ENCODE data around the gene DDT. TPM values are rescaled to one million over a fixed set of nuclear protein-coding genes. Genes with fewer than 3 reads are reported as not detected.
"Not testable (repeated sequence)": the region's sequence is repeated elsewhere in the genome, so short reads cannot be mapped to it uniquely, and the experiment has no call there.

Gene DDT
- total and polyA plus RNA-seq, 9 donors: 39.8 to 78.8 (median 64.1) TPM

GRCh38 chr22:23925020-23925606 lies 49.1 kb downstream of the DDT start:
- Histone ChIP-seq H3K4me3 (ENCODE audit: low read length) (no peak overlapping the region), H3K27ac (ENCODE audit: low read length) (no peak overlapping the region), H3K27me3 (ENCODE audit: control insufficient read depth, insufficient read depth, low read length) (no peaks in the 10 kb centered on the region), H3K9me3 (replicated peaks; ENCODE audit: control insufficient read depth, low read depth, low read length) (peaks cover 12% of the 10 kb centered on the region), H3K36me3 (ENCODE audit: control insufficient read depth, insufficient read depth, low read length) (peaks cover 25% of the 10 kb centered on the region), H3K4me1 (ENCODE audit: control insufficient read depth, insufficient read depth, low read length) (peaks cover 5% of the 10 kb centered on the region)
- no peak for DNase-seq
- 85% methylated on average over 4 of the region's 6 CpGs for WGBS (ENCODE audit: insufficient coverage)

DNA sequence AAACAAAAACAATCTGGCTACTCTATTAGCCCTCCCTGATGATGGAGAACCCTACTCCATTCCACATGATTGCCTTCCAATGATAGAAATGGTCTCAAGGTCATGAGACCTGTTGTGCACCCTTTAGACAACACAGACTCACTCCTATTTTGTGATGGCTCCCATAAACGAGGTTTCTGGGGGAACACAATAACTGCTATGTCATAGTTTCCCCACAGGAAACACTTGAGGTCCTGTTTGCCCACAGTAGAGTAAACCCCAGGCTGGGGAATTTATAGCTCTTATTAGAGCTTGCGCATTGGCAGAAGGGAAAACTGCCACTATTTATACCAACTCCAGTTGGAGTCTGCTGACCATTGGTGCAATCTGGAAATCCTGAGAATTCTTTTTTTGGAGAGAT lies 51.3 kb downstream of the DDT start:
- no peaks in the 10 kb centered on the region for H3K4me1 ChIP-seq (ENCODE audit: control insufficient read depth, insufficient read depth, low read length)
- H3K9me3 ChIP-seq (replicated peaks; ENCODE audit: control insufficient read depth, low read depth, low read length): peaks cover 12% of the 10 kb centered on the region
- DNase-seq: no peak
- no peak overlapping the region for H3K4me3 ChIP-seq (ENCODE audit: low read length)
- H3K36me3 ChIP-seq (ENCODE audit: control insufficient read depth, insufficient read depth, low read length): peaks cover 18% of the 10 kb centered on the region
- H3K27me3 ChIP-seq (ENCODE audit: control insufficient read depth, insufficient read depth, low read length): no peaks in the 10 kb centered on the region
- no peak overlapping the region for H3K27ac ChIP-seq (ENCODE audit: low read length)
- no CpG with 5 or more reads among the region's 2 CpGs for WGBS (ENCODE audit: insufficient coverage)

- not testable (repeated sequence) for H3K4me3 ChIP-seq (ENCODE audit: low read length); H3K4me1 ChIP-seq (ENCODE audit: control insufficient read depth, insufficient read depth, low read length); DNase-seq; H3K27me3 ChIP-seq (ENCODE audit: control insufficient read depth, insufficient read depth, low read length); H3K27ac ChIP-seq (ENCODE audit: low read length)
- 91% methylated on average over 6 of the region's 13 CpGs for WGBS (ENCODE audit: insufficient coverage)
- Histone ChIP-seq H3K9me3 (replicated peaks; ENCODE audit: control insufficient read depth, low read depth, low read length) (peaks cover 12% of the 10 kb centered on the region), H3K36me3 (ENCODE audit: control insufficient read depth, insufficient read depth, low read length) (peaks cover 18% of the 10 kb centered on the region)
These were observed 52.5 kb downstream of the DDT start for GRCh38 chr22:23921586-23922201.

Other genes starting within 250 kb of the DDT start
- gene ZNF70, start 223.3 kb downstream of the DDT start, total RNA-seq: 5.2 TPM
- 1 to 10 TPM; 3.9 to 6.9 (median 4.9) TPM for gene ZNF70, start 223.3 kb downstream of the DDT start, polyA plus RNA-seq (ENCODE audit: insufficient read depth in 1 of 8, insufficient read length in 8 of 8, low replicate concordance in 1 of 8)
- gene VPREB3, start 220.0 kb downstream of the DDT start, total RNA-seq: 0.40 TPM
- 1 to 10 TPM in 5 of 8 donors, under 1 TPM in 2, not detected in 1; 0.60 to 2.1 (median 1.1) TPM for gene VPREB3, start 220.0 kb downstream of the DDT start, polyA plus RNA-seq (ENCODE audit: insufficient read depth in 1 of 8, insufficient read length in 8 of 8, low replicate concordance in 1 of 8)
- 0.66 TPM for gene C22orf15, start 211.5 kb downstream of the DDT start, total RNA-seq
- gene C22orf15, start 211.5 kb downstream of the DDT start, polyA plus RNA-seq (ENCODE audit: insufficient read depth in 1 of 8, insufficient read length in 8 of 8, low replicate concordance in 1 of 8): under 1 TPM; 0.14 to 0.65 (median 0.43) TPM
- 47.8 TPM for gene CHCHD10, start 206.5 kb downstream of the DDT start, total RNA-seq
- 10 to 100 TPM; 36.7 to 78.7 (median 50.0) TPM for gene CHCHD10, start 206.5 kb downstream of the DDT start, polyA plus RNA-seq (ENCODE audit: insufficient read depth in 1 of 8, insufficient read length in 8 of 8, low replicate concordance in 1 of 8)
- gene MMP11, start 201.6 kb downstream of the DDT start, total RNA-seq: 8.9 TPM
- gene MMP11, start 201.6 kb downstream of the DDT start, polyA plus RNA-seq (ENCODE audit: insufficient read depth in 1 of 8, insufficient read length in 8 of 8, low replicate concordance in 1 of 8): 10 to 100 TPM in 5 of 8 donors, 1 to 10 TPM in 3; 5.6 to 16.8 (median 12.1) TPM
- gene SMARCB1, start 187.5 kb downstream of the DDT start, total RNA-seq: 43.0 TPM
- 100 to 1,000 TPM in 2 of 8 donors, 10 to 100 TPM in 6; 62.4 to 114 (median 84.7) TPM for gene SMARCB1, start 187.5 kb downstream of the DDT start, polyA plus RNA-seq (ENCODE audit: insufficient read depth in 1 of 8, insufficient read length in 8 of 8, low replicate concordance in 1 of 8)
- 0.62 TPM for gene DERL3, start 135.4 kb downstream of the DDT start, total RNA-seq
- 1 to 10 TPM in 6 of 8 donors, under 1 TPM in 2; 0.76 to 1.8 (median 1.5) TPM for gene DERL3, start 135.4 kb downstream of the DDT start, polyA plus RNA-seq (ENCODE audit: insufficient read depth in 1 of 8, insufficient read length in 8 of 8, low replicate concordance in 1 of 8)
- 6.2 TPM for gene SLC2A11, start 116.6 kb downstream of the DDT start, total RNA-seq
- gene SLC2A11, start 116.6 kb downstream of the DDT start, polyA plus RNA-seq (ENCODE audit: insufficient read depth in 1 of 8, insufficient read length in 8 of 8, low replicate concordance in 1 of 8): 1 to 10 TPM; 2.8 to 8.4 (median 6.1) TPM
- 179 TPM for gene MIF, start 80.1 kb downstream of the DDT start, total RNA-seq
- 100 to 1,000 TPM; 123 to 209 (median 180) TPM for gene MIF, start 80.1 kb downstream of the DDT start, polyA plus RNA-seq (ENCODE audit: insufficient read depth in 1 of 8, insufficient read length in 8 of 8, low replicate concordance in 1 of 8)
- gene GSTT2B, start 13.2 kb downstream of the DDT start, total RNA-seq: 4.5 TPM
- 10 to 100 TPM in 2 of 8 donors, 1 to 10 TPM in 6; 1.4 to 44.5 (median 6.5) TPM for gene GSTT2B, start 13.2 kb downstream of the DDT start, polyA plus RNA-seq (ENCODE audit: insufficient read depth in 1 of 8, insufficient read length in 8 of 8, low replicate concordance in 1 of 8)
- 0.80 TPM for gene DDTL, start 7.6 kb downstream of the DDT start, total RNA-seq
- 1 to 10 TPM; 2.9 to 6.5 (median 4.1) TPM for gene DDTL, start 7.6 kb downstream of the DDT start, polyA plus RNA-seq (ENCODE audit: insufficient read depth in 1 of 8, insufficient read length in 8 of 8, low replicate concordance in 1 of 8)
- gene GSTT2, start 5.7 kb upstream of the DDT start, total RNA-seq: 0.18 TPM
- 1 to 10 TPM in 4 of 8 donors, under 1 TPM in 3, not detected in 1; 0.28 to 2.0 (median 1.0) TPM for gene GSTT2, start 5.7 kb upstream of the DDT start, polyA plus RNA-seq (ENCODE audit: insufficient read depth in 1 of 8, insufficient read length in 8 of 8, low replicate concordance in 1 of 8)
- not detected for gene GSTT4, start 31.0 kb upstream of the DDT start, total RNA-seq
- gene GSTT4, start 31.0 kb upstream of the DDT start, polyA plus RNA-seq (ENCODE audit: insufficient read depth in 1 of 8, insufficient read length in 8 of 8, low replicate concordance in 1 of 8): under 1 TPM in 1 of 8 donors, not detected in 7; 0.12 TPM
- 24.4 TPM for gene CABIN1, start 36.9 kb upstream of the DDT start, total RNA-seq
- 10 to 100 TPM; 25.9 to 38.2 (median 30.1) TPM for gene CABIN1, start 36.9 kb upstream of the DDT start, polyA plus RNA-seq (ENCODE audit: insufficient read depth in 1 of 8, insufficient read length in 8 of 8, low replicate concordance in 1 of 8)
- 0.40 TPM for gene SUSD2, start 207.0 kb upstream of the DDT start, total RNA-seq
- gene SUSD2, start 207.0 kb upstream of the DDT start, polyA plus RNA-seq (ENCODE audit: insufficient read depth in 1 of 8, insufficient read length in 8 of 8, low replicate concordance in 1 of 8): 1 to 10 TPM in 5 of 8 donors, under 1 TPM in 3; 0.41 to 2.6 (median 1.1) TPM